HepG2 (cell line): ENCODE measurements around the gene COQ8B. TPM values are rescaled to one million over a fixed set of nuclear protein-coding genes. Genes with fewer than 3 reads are reported as not detected.

Experiments
- BCL3 ChIP-seq: sonication (generic); formaldehyde crosslinking; IDR thresholded peaks from 2 replicates; pipeline ENCODE4 v1.5.1; 2020; ENCODE audit warnings: mild to moderate bottlenecking, missing genetic modification reagents, moderate library complexity
- HNF4G ChIP-seq, 2 experiments: sonication (generic) in 1 of 2; formaldehyde crosslinking in 1 of 2; IDR thresholded peaks; 2 replicates each; pipeline versions ENCODE4 v1.4.0 to v1.6.1; 2011 to 2020; ENCODE audit warnings: borderline replicate concordance in 2 of 2, low read depth in 2 of 2, mild to moderate bottlenecking in 2 of 2, low read length in 1 of 2, missing genetic modification reagents in 1 of 2, moderate library complexity in 1 of 2
- MAFG ChIP-seq: sonication (generic); formaldehyde crosslinking; IDR thresholded peaks from 2 replicates; pipeline ENCODE4 v1.5.1; 2020; ENCODE audit warnings: mild to moderate bottlenecking, missing genetic modification reagents
- NFIC ChIP-seq: IDR thresholded peaks from 2 replicates; pipeline ENCODE4 v1.6.1; 2012; ENCODE audit warnings: mild to moderate bottlenecking, low read length, inconsistent platforms
- REXO4 ChIP-seq: sonication (generic); formaldehyde crosslinking; IDR thresholded peaks from 2 replicates; pipeline ENCODE4 v1.8.0; 2022; ENCODE audit warnings: missing genetic modification reagents, mild to moderate bottlenecking, borderline replicate concordance
- TEAD2 ChIP-seq: sonication (generic); formaldehyde crosslinking; IDR thresholded peaks from 2 replicates; pipeline ENCODE4 v1.9.0; 2021; ENCODE audit warnings: missing genetic modification reagents
- TRIM24 ChIP-seq: sonication (generic); formaldehyde crosslinking; IDR thresholded peaks from 2 replicates; pipeline ENCODE4 v1.8.0; 2022; ENCODE audit warnings: mild to moderate bottlenecking, missing genetic modification reagents
- U2AF2 ChIP-seq: fragments of 200-400 bp; formaldehyde crosslinking; IDR thresholded peaks from 2 replicates; pipeline ENCODE4 v1.6.1; 2017; ENCODE audit warnings: low read depth, mild to moderate bottlenecking, low read length
- UBTF ChIP-seq: sonication (generic); formaldehyde crosslinking; IDR thresholded peaks from 2 replicates; pipeline ENCODE4 v1.4.0; 2020; ENCODE audit warnings: mild to moderate bottlenecking, missing genetic modification reagents
- ZNF30 ChIP-seq: sonication (generic); formaldehyde crosslinking; IDR thresholded peaks from 2 replicates; pipeline ENCODE4 v1.5.0; 2020; ENCODE audit warnings: mild to moderate bottlenecking, missing genetic modification reagents
- ZNF326 ChIP-seq: sonication (generic); formaldehyde crosslinking; IDR thresholded peaks from 2 replicates; pipeline ENCODE4 v1.4.0; 2020; ENCODE audit warnings: missing genetic modification reagents, borderline replicate concordance
- ZNF564 ChIP-seq: sonication (generic); formaldehyde crosslinking; IDR thresholded peaks from 2 replicates; pipeline ENCODE4 v1.8.1; 2023; ENCODE audit warnings: mild to moderate bottlenecking, missing genetic modification reagents
- ZNF629 ChIP-seq: sonication (generic); formaldehyde crosslinking; conservative IDR thresholded peaks from 2 replicates; pipeline ENCODE4 v1.5.0; 2020; ENCODE audit warnings: missing genetic modification reagents
- polyA plus RNA-seq, 8 experiments: library from polyadenylated mRNA; depleted of rRNA in 3 of 8; stranded (reverse) in 7 of 8; unstranded in 1 of 8; fragments of >200 nt; fragmentation: Illumina TruSeq in 4 of 8; extraction: Trizol in 4 of 8; gene quantifications; 2 replicates each; pipeline versions ENCODE4 v1.2.1 to v1.2.3, GENCODE V29; 2011 to 2016; ENCODE audit warnings: low read depth in 4 of 8, missing spikeins in 1 of 8, mixed read lengths in 1 of 8; ENCODE audit not compliant: insufficient read depth in 1 of 8
- total RNA-seq, 5 experiments: library from RNA; depleted of rRNA; stranded (reverse); fragments of >200 nt; fragmentation: Illumina TruSeq; extraction: Trizol; gene quantifications; 2 replicates each; pipeline ENCODE4 v1.2.3, GENCODE V29; 2016; ENCODE audit warnings: low read depth in 1 of 5
- TF ChIP-seq, protein P1 (sequence below): sonication (generic); formaldehyde crosslinking; IDR thresholded peaks from 2 replicates; pipeline ENCODE4 v1.4.0; 2020; ENCODE audit warnings: low read depth, mild to moderate bottlenecking, missing genetic modification reagents
- TF ChIP-seq, protein P2 (sequence below): sonication (generic); formaldehyde crosslinking; IDR thresholded peaks from 2 replicates; pipeline ENCODE4 v1.4.0; 2020; ENCODE audit warnings: missing genetic modification reagents, low read depth, mild to moderate bottlenecking, borderline replicate concordance

The COQ8B gene
- total and polyA plus RNA-seq, 2 of the 13 experiments (the other 11 are each of a cell fraction or from before 2014, with no cell fraction given): 12.3 to 17.2 TPM

DNA sequence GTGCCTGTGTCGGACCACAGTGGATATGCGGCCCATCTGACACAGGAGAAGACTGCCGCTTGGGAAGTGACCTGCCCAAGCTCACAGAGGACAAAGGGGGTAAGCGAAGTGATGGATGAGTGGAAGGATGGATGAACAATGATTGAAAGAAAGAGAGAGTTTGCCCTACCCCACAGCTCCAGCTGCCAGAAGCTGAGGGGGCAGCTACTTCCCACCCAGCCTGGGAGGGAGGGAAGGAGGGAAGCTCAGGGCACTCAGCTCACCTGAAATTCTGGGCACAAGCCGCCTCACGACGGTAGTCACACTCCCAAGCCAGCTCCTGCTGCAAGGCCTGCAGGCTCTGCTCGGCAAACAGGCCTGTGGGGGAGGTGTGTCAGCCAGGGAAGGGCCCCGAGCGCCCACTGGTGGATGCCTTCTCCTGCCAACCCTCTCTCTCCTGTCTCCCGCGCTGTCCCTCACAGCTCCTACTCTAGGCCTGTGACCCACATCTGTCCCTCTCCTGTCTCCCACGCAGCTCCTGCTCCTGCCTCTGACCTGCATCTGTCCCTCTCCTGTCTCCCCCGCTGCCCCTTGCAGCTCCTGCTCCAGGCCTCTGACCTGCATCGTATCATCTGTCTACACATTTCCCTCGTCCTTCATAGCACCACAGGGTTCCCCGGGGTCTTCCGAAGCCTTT, 14.2 kb downstream of the COQ8B start (continued):
- TF ChIP-seq, protein P1, sequence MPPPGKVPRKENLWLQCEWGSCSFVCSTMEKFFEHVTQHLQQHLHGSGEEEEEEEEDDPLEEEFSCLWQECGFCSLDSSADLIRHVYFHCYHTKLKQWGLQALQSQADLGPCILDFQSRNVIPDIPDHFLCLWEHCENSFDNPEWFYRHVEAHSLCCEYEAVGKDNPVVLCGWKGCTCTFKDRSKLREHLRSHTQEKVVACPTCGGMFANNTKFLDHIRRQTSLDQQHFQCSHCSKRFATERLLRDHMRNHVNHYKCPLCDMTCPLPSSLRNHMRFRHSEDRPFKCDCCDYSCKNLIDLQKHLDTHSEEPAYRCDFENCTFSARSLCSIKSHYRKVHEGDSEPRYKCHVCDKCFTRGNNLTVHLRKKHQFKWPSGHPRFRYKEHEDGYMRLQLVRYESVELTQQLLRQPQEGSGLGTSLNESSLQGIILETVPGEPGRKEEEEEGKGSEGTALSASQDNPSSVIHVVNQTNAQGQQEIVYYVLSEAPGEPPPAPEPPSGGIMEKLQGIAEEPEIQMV (CRISPR knock-in tag): no peak
- TF ChIP-seq U2AF2 (no peak), ZNF326 (no peak), MAFG (CRISPR knock-in tag) (no peak), NFIC (no peak), UBTF (CRISPR knock-in tag) (peak; percentile 33; the same call in 1 of the 2 replicates), HNF4G (IDR thresholded peaks at IDR 0.05; ENCODE audit: borderline replicate concordance, low read depth, low read length) (no peak), HNF4G (CRISPR knock-in tag; IDR thresholded peaks at IDR 0.05; ENCODE audit: borderline replicate concordance, low read depth) (no peak), ZNF30 (no peak), ZNF564 (no peak), TRIM24 (CRISPR knock-in tag) (no peak), TEAD2 (CRISPR knock-in tag) (no peak), REXO4 (CRISPR knock-in tag) (no peak), ZNF629 (no peak), BCL3 (CRISPR knock-in tag) (no peak)
- TF ChIP-seq, protein P2, sequence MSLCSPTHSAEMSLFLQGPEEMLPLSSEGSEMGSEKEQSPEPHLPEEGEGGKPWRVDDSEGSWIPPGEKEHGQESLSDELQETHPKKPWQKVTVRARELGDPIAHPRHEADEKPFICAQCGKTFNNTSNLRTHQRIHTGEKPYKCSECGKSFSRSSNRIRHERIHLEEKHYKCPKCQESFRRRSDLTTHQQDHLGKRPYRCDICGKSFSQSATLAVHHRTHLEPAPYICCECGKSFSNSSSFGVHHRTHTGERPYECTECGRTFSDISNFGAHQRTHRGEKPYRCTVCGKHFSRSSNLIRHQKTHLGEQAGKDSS (CRISPR knock-in tag): 0 out of 2 replicates have a peak, but pooled peaks have one; percentile 33
